HG02678 (cell line): Measurements from ENCODE around the gene ITGA3.

Experiments used
- ATAC-seq: cut with Tn5 transposase; IDR thresholded peaks from one replicate; pipeline ENCODE4 v1.9.1; 2021; ENCODE audit warnings: mild to moderate bottlenecking, moderate library complexity; ENCODE audit not compliant: unreplicated experiment

Gene ITGA3

DNA sequence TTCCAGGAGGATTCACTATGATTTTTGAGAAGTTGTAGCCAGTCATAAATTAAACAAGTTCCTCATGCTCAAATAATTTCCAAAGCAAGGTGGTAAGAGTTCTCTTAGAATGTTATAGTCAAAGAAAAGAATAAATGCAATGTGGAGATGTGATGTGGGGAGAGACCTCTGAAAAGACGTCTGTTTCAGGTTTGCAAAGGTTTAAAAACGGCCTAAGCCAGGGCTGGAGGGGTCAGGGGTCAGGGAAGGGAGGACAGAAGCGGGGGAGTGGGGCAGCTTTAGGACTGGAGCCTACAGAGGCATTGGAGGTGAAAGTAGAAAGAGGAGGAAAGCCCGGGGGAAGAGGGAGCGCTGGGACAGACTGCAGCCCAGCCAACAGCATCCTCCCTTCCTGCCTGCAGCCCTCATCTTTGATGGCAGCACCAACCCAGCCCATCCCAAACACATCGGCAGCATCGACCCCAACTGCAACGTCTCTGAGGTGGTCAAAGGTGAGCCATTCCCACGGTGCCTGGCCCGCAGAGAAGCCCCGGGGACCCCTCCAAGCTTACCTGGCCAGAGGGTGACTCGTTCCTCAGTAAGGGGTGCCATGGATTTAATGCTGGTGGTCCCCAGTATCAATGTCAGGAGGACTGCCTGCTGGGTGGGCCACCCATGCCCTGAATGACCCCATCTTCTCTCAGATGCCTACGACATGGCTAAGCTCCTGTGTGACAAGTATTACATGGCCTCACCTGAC is 50.7 kb downstream of the ITGA3 start:
- ATAC-seq, result no peak

DNA sequence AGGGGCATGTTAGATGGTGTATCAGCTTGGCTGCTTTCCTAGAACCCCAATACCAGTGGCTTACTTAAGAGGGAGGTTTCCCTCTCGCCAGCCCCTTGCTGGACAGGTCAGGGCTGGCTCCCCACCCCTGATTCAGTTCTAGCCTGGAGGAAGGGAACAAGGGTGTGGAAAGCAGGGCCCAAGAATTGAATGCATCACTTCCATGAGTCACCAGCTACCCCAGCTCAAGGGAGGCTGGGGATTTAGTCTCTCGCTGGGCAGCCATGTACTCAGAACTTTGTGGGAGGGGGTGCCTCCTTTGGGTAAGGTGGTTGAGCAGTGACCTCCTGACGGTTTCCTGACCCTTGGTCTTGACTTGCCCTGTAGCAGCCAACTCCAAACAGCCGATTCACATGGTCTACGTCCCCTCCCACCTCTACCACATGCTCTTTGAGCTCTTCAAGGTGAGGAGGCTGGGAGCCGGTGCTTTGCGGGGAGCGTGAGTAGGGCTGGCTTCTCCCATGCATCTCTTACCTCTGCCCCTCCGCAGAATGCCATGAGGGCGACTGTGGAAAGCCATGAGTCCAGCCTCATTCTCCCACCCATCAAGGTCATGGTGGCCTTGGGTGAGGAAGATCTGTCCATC is 52.0 kb downstream of the ITGA3 start:
- no peak for ATAC-seq

DNA sequence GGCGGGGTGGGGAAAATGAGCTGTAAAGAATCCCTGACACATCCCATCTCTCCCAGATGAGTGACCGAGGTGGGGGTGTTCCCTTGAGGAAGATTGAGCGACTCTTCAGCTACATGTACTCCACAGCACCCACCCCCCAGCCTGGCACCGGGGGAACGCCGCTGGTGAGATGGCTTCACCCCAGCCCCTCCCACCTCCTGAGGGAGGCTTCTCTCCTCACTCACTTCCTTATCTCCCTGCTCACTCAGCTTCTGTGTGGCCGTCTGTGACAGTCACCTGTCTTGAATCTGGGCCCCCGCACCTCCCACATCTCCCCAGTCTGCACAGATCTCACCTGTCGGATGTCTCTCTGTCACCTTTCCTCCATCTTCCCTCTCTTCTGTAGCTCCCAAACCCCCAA is 52.6 kb downstream of the ITGA3 start:
- ATAC-seq, result no peak

DNA sequence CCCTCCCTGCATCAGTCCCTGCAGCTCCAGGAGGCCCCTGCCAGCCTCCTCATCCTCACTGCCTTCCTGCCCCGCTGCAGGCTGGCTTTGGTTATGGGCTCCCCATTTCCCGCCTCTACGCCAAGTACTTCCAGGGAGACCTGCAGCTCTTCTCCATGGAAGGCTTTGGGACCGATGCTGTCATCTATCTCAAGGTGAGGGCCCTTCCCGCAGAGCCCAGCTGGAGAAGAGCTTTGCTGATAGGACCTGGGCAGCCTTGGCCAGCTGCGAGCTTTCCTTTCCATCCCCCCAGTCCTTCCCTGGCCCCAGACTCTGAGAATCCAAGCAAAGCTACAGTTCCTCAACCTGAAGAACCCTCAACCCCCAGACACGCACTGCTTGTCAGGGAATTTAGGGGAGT is 53.3 kb downstream of the ITGA3 start:
- ATAC-seq, result no peak

DNA sequence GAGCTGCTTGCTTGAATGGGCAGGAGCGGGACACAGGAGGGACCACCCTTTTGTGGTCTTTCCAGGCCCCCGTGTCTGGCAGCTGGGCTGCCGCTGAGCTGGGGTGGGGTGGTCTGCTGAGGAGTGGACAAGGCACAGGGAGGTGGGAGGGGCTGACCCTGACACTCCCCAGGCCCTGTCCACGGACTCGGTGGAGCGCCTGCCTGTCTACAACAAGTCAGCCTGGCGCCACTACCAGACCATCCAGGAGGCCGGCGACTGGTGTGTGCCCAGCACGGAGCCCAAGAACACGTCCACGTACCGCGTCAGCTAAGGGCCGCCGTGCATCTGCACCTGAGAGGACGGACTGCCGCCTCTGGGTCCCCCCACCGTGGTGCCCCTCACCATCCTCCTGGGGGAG is 53.9 kb downstream of the ITGA3 start:
- ATAC-seq, result no peak

DNA sequence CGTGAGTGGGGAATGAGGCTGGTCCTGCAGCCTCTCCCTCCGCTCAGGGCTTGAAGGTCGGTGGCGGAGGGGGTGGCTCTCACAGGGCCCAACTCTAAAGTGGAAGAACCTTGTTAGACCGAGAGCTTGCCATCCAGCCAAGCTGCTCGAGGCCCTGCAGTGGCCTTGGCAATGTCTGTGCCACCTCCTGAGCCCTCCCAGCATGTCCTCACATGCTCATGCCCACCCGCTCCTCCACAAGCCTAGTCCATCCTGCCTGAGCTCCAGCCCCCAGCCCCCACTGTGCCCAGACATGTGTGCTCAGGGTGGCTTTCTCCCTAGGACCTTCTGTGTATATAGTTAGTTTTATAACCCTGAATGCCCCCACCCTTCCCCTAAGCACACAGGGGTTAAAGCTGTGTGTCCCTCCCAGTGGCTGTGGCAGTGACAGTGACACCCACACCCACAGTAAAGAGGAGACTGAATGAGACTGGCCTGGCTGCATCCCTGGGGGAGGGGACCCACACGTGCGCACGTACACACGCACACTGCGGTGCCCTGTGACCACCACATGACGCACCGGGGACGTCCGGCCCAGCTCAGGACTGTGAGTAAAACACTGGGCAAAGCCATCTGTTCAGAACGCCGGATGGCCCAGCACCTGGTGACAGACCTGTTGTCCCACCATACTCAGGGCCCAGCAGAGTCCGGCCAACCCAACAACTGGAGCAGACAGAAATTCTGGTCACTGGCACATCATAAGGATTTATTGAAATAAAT is 54.9 kb downstream of the ITGA3 start:
- no peak for ATAC-seq

DNA sequence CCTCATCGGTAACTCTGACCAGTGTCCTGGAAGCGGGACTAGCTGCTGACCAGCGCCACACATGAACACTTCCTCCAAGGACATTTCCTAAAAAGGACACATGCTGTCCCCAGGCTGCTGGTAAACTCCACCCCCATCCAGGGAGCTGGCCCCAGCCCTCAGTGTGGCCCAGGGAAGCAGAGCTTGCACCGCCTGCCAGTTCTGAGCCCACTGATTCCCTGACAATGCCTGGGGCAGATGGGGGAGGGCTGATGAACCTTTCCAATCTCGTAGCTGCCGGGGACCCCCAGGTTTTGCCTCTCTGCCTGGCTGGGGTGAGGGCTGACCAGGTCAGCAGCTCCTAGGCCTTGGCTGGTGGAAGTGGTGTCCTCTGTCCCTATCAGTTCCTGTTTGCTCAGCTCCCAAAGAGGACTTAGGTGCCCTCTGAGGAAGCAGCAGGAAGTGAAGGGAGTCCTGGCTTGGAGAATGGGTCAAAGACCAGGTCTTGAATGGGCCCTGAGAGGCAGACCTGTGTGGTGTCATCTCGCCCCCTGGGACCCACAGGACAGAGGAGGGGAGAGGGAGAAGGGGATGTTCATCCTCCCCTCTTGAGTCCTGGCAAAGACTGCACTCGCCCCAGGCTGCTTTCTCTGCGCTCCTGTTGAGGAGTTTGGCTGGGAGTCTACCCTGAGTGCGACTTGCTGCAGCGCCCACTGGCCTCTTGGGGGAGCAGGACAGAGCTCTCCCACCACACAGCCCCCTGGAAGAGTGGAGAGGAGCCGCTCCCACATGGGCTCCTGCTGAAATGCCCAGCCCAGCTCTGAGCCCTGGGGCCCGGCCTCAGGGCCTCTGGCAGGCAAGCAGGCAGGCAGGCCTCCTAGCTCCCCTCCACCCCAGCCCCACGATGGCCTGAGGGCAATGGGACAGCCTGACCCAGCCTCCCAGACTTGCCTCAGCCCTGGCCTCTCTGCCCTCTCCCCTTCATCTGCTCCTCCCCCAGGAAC is 56.1 kb downstream of the ITGA3 start:
- ATAC-seq, result no peak

DNA sequence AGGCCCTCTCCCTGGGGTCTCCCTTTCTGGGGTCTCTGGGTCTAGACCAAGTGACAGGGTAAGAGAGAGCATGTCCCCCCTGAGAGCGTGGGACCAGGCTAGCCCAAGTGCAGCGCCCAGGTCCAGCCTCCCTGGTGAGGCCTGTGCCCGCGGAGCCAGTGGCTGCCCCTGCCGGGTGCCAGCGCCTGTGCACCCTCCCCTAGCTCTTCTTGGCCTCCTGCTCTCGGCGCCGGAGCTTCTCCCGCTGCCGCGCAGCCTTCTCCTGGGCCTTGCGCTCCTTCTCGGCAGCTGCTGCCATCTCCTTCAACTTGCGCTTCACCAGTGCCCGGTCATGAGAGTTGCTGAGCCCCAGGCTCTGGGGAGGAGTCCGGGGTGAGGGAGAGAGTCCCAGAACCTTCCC is 56.8 kb downstream of the ITGA3 start:
- ATAC-seq, result no peak

DNA sequence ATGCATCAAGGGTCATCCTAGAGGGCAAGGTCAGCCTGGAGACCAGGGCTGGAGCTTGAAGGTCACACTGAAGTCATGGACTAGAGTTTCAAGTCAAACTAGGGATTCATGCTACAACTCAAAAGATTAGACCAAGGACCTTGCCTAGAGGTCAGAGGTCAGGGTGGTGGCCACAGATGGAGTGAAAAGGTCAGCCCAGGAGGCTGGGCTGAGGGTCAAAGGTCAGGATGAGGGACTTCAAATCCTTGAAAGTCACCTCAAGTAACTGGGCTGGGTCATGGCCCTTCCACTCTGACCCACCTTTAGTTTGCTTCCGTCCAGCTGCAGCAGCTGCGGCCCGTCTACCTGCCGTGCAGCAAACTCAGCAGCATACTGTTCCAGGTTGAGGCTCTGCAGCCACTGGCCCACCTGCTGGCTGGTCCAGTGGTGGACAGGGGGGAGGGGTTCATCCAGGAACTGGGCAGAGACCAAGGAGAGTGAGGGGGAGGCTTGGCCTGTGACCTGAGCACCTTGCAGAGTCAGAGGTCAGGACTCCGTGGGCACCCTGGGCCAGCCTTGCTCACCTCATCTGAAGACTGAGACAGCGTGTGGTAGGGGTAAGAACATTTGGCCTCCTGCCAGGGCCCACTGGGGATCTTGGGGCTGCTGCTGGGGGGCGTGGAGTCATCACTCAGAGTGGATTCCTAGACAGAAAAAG is 57.9 kb downstream of the ITGA3 start:
- ATAC-seq, result no peak

DNA sequence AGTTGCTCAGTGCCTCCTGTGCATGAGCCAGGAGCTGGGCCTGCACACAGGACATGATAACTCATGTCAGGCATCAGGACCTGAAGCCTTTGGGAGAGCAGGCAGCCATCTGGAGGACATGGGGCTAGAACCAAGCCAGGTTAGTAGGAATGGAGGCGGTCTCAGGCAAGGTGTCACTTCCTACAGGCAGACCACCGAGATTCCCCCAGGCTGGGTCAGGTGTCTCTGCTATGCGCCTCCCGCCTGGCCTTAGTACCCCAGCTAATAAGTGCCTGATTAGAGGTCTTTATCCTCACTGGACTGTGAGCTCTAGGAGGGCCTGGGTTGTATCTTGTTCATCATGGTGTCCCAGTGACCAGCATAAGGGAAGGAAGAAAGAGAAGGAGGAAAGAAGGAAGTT is 58.5 kb downstream of the ITGA3 start:
- ATAC-seq, result no peak

DNA sequence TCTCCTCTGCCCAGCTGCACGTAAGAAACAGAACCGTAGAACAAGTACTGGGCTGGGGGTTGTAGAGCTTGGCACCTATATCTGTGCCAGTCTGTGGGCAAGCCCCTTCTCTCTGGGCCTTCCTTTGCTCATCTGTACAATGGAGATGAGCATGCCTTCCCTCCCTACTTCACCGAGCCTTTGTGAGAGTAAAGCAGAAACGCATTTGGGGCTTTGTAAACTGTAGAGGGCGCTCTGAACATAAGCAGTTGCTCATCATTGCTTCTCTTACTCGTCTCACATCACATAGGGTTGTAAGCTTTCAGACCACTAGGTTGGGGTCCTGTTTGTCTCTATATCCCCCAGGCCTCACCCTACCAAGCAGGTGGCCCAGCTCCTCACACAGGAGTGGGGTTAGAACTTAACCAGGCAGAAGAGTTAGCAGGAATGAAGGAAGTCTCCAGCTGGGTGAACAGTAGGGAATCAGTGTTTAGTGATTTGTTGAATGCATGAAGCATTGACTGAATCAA is 59.0 kb downstream of the ITGA3 start:
- no peak for ATAC-seq

DNA sequence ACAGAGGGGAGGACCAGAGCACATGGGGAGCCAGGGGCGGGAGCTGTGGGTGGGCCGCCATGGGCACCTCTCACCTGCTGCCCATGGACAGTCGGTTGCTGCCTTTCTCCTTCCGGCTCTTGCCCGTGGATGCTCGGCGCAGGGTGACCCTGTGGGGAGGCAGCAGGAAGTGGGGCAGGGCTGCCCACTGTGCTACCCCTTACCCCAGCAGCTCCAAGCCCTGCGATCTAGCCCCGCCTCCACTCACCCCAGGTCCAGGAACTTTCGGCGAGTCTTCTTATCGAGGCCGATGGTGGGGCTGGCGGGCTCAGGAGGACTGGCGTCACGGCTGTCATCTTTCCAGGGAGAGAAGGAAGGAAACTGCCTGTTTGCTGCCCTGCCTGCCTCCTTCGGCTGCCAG is 59.8 kb downstream of the ITGA3 start:
- ATAC-seq, result no peak

DNA sequence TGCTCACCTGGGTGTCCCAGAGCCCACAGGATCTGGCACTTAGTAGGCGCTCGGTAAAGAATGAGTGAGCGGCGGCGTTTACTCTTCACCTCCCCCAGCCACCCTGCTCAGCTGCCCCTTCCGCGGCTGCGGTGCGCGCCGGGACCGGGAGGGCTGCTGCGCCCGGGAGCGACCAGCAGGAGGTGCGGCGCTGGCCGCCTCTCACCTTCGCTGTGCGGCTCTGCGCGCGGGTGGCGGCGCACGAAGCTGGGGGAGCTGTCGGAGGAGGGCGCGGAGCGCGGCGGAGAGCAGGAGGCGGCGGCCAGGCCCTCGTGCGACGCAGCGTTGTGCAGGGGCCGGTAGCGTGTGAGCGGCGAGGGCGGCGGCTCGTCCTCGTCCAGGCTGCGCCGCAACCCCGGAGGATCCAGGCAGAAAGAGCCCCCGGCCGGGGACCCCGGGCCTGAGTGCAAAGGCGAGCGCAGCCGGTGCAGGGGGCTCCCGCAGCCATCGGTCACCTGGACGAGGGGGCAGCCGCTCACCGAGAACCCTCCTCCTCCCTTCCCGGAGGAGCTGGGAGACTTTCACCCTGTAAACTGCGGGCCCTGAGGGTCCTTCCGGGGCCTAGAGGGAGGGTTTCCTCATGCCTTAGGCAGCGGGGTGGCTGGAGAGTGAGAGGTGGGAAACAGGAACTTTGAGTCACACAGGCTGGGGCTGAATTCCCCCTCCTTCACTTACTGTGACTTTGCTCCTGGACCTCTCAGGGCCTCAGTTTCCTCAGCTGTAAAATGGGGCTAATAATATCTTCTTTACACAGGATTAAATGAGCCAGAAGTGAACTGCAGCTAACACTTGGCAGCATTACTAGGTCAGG is 61.5 kb downstream of the ITGA3 start:
- ATAC-seq, result no peak

DNA sequence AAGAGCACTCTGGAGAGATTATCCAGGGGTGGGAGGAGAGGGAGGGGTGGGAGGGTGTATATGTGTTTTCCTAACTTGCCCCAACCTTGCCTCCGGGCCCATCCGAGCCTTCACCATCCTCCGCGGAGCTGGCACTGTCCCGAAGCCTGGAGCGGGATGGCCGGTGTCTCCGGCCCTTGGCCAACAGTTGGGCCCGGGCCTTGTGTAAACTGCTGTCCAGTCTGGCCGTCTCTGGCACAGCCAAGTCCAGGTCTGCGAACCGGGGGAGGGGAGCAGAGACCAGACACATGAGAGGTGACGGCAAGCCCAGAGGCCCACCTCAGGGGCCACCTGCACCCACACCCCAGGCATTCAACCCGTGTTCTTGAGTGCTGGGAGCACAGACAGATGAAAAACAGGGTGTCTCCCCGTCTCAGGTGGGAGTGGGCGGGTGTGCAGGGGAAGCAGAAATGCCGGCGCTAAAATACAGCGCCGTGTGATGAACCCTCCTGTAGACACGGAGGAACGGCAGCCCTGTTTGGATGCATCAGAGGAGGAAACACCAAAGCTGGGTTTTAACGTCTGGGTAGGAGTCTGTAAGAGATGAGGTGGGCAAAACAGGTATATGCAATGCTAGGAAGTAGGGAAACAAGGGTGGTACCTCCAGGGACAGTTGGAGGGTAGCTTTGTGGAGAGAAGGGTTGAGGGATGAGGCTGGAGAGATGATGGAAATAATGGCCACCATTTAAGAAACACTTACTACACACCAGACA is 62.3 kb downstream of the ITGA3 start:
- ATAC-seq, result no peak

DNA sequence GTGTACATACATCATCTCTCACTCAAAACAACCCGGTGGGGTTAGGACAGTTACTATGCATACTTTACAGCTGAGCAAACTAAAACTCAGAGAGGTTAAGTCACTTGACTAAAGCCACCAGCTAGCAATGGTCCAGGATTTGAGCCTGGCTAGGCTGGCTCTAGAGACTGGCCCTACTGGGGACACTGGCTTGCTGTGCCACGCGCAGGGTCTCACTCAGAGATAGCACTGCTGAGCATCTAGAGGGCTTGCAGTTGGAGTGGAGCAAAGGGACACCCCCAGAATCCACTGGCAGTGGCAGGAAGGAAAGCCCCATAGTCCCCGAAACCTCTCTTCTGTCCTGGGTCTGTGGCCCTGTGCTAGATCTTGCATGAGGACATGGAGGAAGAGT is 62.9 kb downstream of the ITGA3 start:
- no peak for ATAC-seq

DNA sequence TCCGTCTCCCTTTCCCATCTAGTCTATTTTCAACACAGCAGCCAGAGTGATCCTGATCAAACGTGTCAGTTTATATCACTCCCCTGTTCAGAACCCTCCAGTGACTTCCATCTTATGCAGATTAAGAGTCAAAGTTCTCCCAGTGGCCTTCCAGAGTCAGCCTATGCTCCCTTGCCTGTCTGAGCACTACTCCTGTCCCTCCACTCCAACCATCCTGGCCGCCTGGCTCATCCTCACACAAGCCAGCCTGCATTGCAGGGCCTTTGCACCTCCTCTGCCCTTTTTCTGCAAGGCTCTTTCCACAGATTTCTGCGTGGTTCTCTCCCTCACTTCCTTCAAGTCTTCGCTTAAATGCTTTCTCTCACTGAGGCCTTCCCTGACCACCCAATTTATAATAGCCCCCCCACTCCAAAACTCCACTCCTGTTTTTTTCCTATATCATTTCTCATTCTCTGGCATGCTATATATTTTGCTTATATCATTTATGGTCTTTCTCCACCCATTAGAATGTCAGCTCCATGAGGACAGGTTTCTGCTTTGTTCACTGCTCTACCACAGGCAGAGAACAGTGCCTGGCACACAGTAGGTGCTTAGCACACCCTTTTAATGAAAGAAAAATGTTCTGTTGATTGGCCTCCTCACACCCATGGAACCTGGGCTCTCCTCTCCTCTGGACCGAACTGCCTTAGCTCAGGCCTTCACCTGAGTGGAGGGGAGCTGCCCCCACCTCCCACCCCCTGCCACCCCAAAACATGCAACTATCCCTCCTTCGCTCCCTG is 64.8 kb downstream of the ITGA3 start:
- no peak for ATAC-seq

DNA sequence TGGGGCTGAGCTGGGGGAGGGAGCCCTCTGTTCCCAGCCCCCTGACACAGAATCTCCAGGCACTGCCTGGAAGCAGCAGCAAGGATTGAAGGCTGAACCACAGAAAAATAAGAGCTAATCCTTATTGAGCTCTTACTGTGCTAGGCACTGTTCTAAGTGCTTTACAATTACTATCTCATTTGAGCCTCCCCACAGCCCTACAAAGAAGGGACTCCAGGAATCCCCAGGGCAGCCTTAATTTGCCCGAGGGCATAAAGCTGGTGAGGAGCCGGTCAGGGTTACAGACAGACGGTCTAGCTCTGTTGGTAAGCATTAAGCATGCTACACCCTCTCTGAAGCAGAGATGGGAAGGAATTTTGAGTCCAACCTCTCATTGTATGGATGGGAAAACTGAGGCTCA is 67.0 kb downstream of the ITGA3 start:
- ATAC-seq, result no peak
